Mesenchymal stem cell (in vitro differentiated cells and primary cell): Measurements from ENCODE around the gene FAM221B.

Source experiments
- DNase-seq: peaks from one replicate; pipeline ENCODE4 v3.0.0-alpha.2; 2013
- H2AFZ ChIP-seq: one replicate; pipeline ENCODE4 v1.6.1; 2013; ENCODE audit warnings: low read depth, mild to moderate bottlenecking, control low read depth, inconsistent platforms, low read length, moderate library complexity
- H2AK5ac ChIP-seq: 2 replicates; pipeline ENCODE4 v1.6.1; 2013; ENCODE audit warnings: low read length, moderate library complexity, mild to moderate bottlenecking, inconsistent platforms; ENCODE audit not compliant: severe bottlenecking
- H2BK120ac ChIP-seq: one replicate; pipeline ENCODE4 v1.6.1; 2013; ENCODE audit warnings: low read depth, mild to moderate bottlenecking, inconsistent platforms, low read length, moderate library complexity
- H2BK12ac ChIP-seq, 2 experiments: one replicate each; pipeline ENCODE4 v1.6.1; 2013; ENCODE audit warnings: inconsistent platforms in 2 of 2, low read length in 2 of 2, mild to moderate bottlenecking in 2 of 2, moderate library complexity in 2 of 2, control low read depth in 1 of 2
- H2BK15ac ChIP-seq: one replicate; pipeline ENCODE4 v1.6.1; 2013; ENCODE audit warnings: mild to moderate bottlenecking, low read depth, inconsistent platforms; ENCODE audit not compliant: poor library complexity, severe bottlenecking
- H2BK5ac ChIP-seq: 2 replicates; pipeline ENCODE4 v1.6.1; 2013; ENCODE audit warnings: low read depth, mild to moderate bottlenecking, low read length, control low read depth, inconsistent platforms; ENCODE audit not compliant: poor library complexity, severe bottlenecking
- H3K14ac ChIP-seq, 2 experiments: one replicate each; pipeline ENCODE4 v1.6.1; 2013; ENCODE audit warnings: inconsistent platforms in 2 of 2, low read length in 2 of 2, control low read depth in 1 of 2, mild to moderate bottlenecking in 1 of 2, moderate library complexity in 1 of 2
- H3K18ac ChIP-seq, 2 experiments: one replicate each; pipeline ENCODE4 v1.6.1; 2013; ENCODE audit warnings: inconsistent platforms in 2 of 2, low read length in 2 of 2, control low read depth in 1 of 2, low read depth in 1 of 2, mild to moderate bottlenecking in 1 of 2
- H3K23ac ChIP-seq, 2 experiments: one replicate each; pipeline ENCODE4 v1.6.1; 2013; ENCODE audit warnings: inconsistent platforms in 2 of 2, low read length in 2 of 2, mild to moderate bottlenecking in 2 of 2, moderate library complexity in 2 of 2, control low read depth in 1 of 2
- H3K27ac ChIP-seq: 2 replicates; pipeline ENCODE4 v1.5.1; 2013; ENCODE audit warnings: mild to moderate bottlenecking, moderate library complexity, low read length, control low read depth, inconsistent platforms; ENCODE audit not compliant: poor library complexity, severe bottlenecking
- H3K27me3 ChIP-seq, 2 experiments: 2 replicates each; pipeline versions ENCODE4 v1.6.1 to v1.7.0; 2013; ENCODE audit warnings: low read length in 2 of 2, mild to moderate bottlenecking in 2 of 2, moderate library complexity in 2 of 2, control low read depth in 1 of 2, inconsistent platforms in 1 of 2; ENCODE audit not compliant: control insufficient read depth in 1 of 2, insufficient read depth in 1 of 2
- H3K36me3 ChIP-seq, 2 experiments: 2 replicates each; pipeline versions ENCODE4 v1.6.1 to v1.7.0; 2013; ENCODE audit warnings: low read length in 2 of 2, control low read depth in 1 of 2, inconsistent platforms in 1 of 2, low read depth in 1 of 2, mild to moderate bottlenecking in 1 of 2; ENCODE audit not compliant: insufficient read depth in 2 of 2, control insufficient read depth in 1 of 2
- H3K4ac ChIP-seq, 2 experiments: one replicate each; pipeline ENCODE4 v1.6.1; 2013; ENCODE audit warnings: inconsistent platforms in 2 of 2, low read length in 2 of 2, mild to moderate bottlenecking in 2 of 2, moderate library complexity in 2 of 2, control low read depth in 1 of 2, low read depth in 1 of 2
- H3K4me1 ChIP-seq: 2 replicates; pipeline ENCODE4 v1.6.1; 2013; ENCODE audit warnings: low read depth, low read length, control low read depth; ENCODE audit not compliant: control insufficient read depth, insufficient read depth
- H3K4me2 ChIP-seq: 2 replicates; pipeline ENCODE4 v1.6.1; 2013; ENCODE audit warnings: low read length, mild to moderate bottlenecking, inconsistent platforms; ENCODE audit not compliant: poor library complexity, severe bottlenecking
- H3K4me3 ChIP-seq, 2 experiments: 2 replicates each; pipeline versions ENCODE4 v1.5.1 to v1.7.0; 2013; ENCODE audit warnings: low read length in 2 of 2, mild to moderate bottlenecking in 2 of 2, control low read depth in 1 of 2, low read depth in 1 of 2; ENCODE audit not compliant: insufficient read depth in 1 of 2
- H3K79me1 ChIP-seq: replicated peaks from 2 replicates; pipeline ENCODE4 v1.6.1; 2013; ENCODE audit warnings: mild to moderate bottlenecking, control low read depth, low read length, inconsistent platforms; ENCODE audit not compliant: poor library complexity, severe bottlenecking
- H3K9ac ChIP-seq: 2 replicates; pipeline ENCODE4 v1.7.0; 2013; ENCODE audit warnings: mild to moderate bottlenecking, low read length, moderate library complexity
- H3K9me3 ChIP-seq: 2 replicates; pipeline ENCODE4 v1.7.0; 2013; ENCODE audit warnings: mild to moderate bottlenecking, low read length; ENCODE audit not compliant: control insufficient read depth
- H4K8ac ChIP-seq: one replicate; pipeline ENCODE4 v1.6.1; 2013; ENCODE audit warnings: inconsistent platforms, mild to moderate bottlenecking, low read length, moderate library complexity
- H4K91ac ChIP-seq: one replicate; pipeline ENCODE4 v1.6.1; 2013; ENCODE audit warnings: mild to moderate bottlenecking, low read length, inconsistent platforms
- WGBS: methylation state at CpG from one replicate; pipeline ENCODE4 v1.1.7; 2013; ENCODE audit warnings: mixed read lengths; 5-methylcytosine and 5-hydroxymethylcytosine counted together

FAM221B gene

GRCh38 chr9:35834260-35835215 is 6.0 kb upstream of the FAM221B start:
- WGBS = 89% methylated on average over 14 of the region's 14 CpGs
- peak overlapping the region; percentile 37 for H4K91ac ChIP-seq
- H3K79me1 ChIP-seq = peaks cover 12% of the 10 kb centered on the region
- H2BK12ac ChIP-seq = no peak overlapping the region
- no peak overlapping the region for H2BK5ac ChIP-seq
- H3K9ac ChIP-seq = peak overlapping the region; percentile 9
- H3K27me3 ChIP-seq = no peaks in the 10 kb centered on the region
- H2BK15ac ChIP-seq = no peak overlapping the region
- peaks cover 14% of the 10 kb centered on the region for H3K4me1 ChIP-seq
- no peaks in the 10 kb centered on the region for H3K9me3 ChIP-seq
- H2AK5ac ChIP-seq = no peak overlapping the region
- H2AFZ ChIP-seq = no peak overlapping the region
- H3K23ac ChIP-seq = no peak overlapping the region
- peak overlapping the region in 1 of 2 experiments; percentile 11 for H3K4me3 ChIP-seq
- H3K4ac ChIP-seq = no peak overlapping the region
- no peak for DNase-seq
- peak overlapping the region; percentile 12 for H4K8ac ChIP-seq
- no peak overlapping the region for H2BK120ac ChIP-seq
- no peak overlapping the region for H3K18ac ChIP-seq
- no peak overlapping the region for H3K14ac ChIP-seq
- peaks cover 3 to 10% of the 10 kb centered on the region in 2 experiments for H3K36me3 ChIP-seq
- H3K27ac ChIP-seq = no peak overlapping the region
- H3K4me2 ChIP-seq = no peak overlapping the region

- H3K18ac ChIP-seq = no peak overlapping the region
- no peak overlapping the region for H2AK5ac ChIP-seq
- H2BK120ac ChIP-seq = no peak overlapping the region
- no peak for DNase-seq
- H3K4me3 ChIP-seq = no peak overlapping the region
- no peak overlapping the region for H2BK15ac ChIP-seq
- H3K23ac ChIP-seq = no peak overlapping the region
- H3K36me3 ChIP-seq = peaks cover 3 to 10% of the 10 kb centered on the region in 2 experiments
- no peak overlapping the region for H3K14ac ChIP-seq
- no peak overlapping the region for H2BK12ac ChIP-seq
- peaks cover 21% of the 10 kb centered on the region for H3K4me1 ChIP-seq
- WGBS = 95% methylated on average over 4 of the region's 5 CpGs
- H3K27ac ChIP-seq = no peak overlapping the region
- peaks cover 14% of the 10 kb centered on the region for H3K79me1 ChIP-seq
- H3K4me2 ChIP-seq = no peak overlapping the region
- H4K91ac ChIP-seq = no peak overlapping the region
- no peak overlapping the region for H3K4ac ChIP-seq
- H3K27me3 ChIP-seq = no peaks in the 10 kb centered on the region
- no peak overlapping the region for H4K8ac ChIP-seq
- no peak overlapping the region for H2AFZ ChIP-seq
- no peak overlapping the region for H3K9ac ChIP-seq
- H3K9me3 ChIP-seq = no peaks in the 10 kb centered on the region
- H2BK5ac ChIP-seq = no peak overlapping the region
Observed at GRCh38 chr9:35832814-35833213, 4.3 kb upstream of the FAM221B start.

GRCh38 chr9:35831040-35831439 is 2.5 kb upstream of the FAM221B start:
- no peak overlapping the region for H2AFZ ChIP-seq
- H2BK5ac ChIP-seq = no peak overlapping the region
- H3K4me2 ChIP-seq = no peak overlapping the region
- 82% methylated on average over 4 of the region's 4 CpGs for WGBS
- H2BK12ac ChIP-seq = no peak overlapping the region
- no peak overlapping the region for H2AK5ac ChIP-seq
- H3K36me3 ChIP-seq = peaks cover 3 to 10% of the 10 kb centered on the region in 2 experiments
- no peak overlapping the region for H4K8ac ChIP-seq
- no peak overlapping the region for H3K14ac ChIP-seq
- H3K4ac ChIP-seq = no peak overlapping the region
- peak overlapping the region; percentile 16 for H4K91ac ChIP-seq
- no peak overlapping the region for H3K27ac ChIP-seq
- H3K18ac ChIP-seq = no peak overlapping the region
- H3K9ac ChIP-seq = no peak overlapping the region
- H2BK15ac ChIP-seq = no peak overlapping the region
- H3K4me1 ChIP-seq = peaks cover 23% of the 10 kb centered on the region
- no peak overlapping the region for H3K4me3 ChIP-seq
- no peak for DNase-seq
- H3K9me3 ChIP-seq = no peaks in the 10 kb centered on the region
- no peak overlapping the region for H2BK120ac ChIP-seq
- H3K27me3 ChIP-seq = no peaks in the 10 kb centered on the region
- no peak overlapping the region for H3K23ac ChIP-seq
- H3K79me1 ChIP-seq = peaks cover 14% of the 10 kb centered on the region

GRCh38 chr9:35829764-35830096 is 1.2 kb upstream of the FAM221B start:
- H3K27ac ChIP-seq = no peak overlapping the region
- H3K9ac ChIP-seq = peak overlapping the region; percentile 94
- H3K18ac ChIP-seq = peak overlapping the region; percentile 52 to 63
- no peak for DNase-seq
- peak overlapping the region; percentile 20 for H4K8ac ChIP-seq
- H2BK12ac ChIP-seq = no peak overlapping the region
- H2BK5ac ChIP-seq = no peak overlapping the region
- H3K36me3 ChIP-seq = peaks cover 0 to 2% of the 10 kb centered on the region in 2 experiments
- H2BK120ac ChIP-seq = no peak overlapping the region
- no peak overlapping the region for H2BK15ac ChIP-seq
- H3K4me2 ChIP-seq = peak overlapping the region; percentile 73
- 75% methylated on average over 2 of the region's 2 CpGs for WGBS
- peak overlapping the region; percentile 75 to 80 for H3K4me3 ChIP-seq
- H2AK5ac ChIP-seq = no peak overlapping the region
- peak overlapping the region in 1 of 2 experiments; percentile 87 for H3K23ac ChIP-seq
- H3K4ac ChIP-seq = peak overlapping the region; percentile 50 to 62
- H3K9me3 ChIP-seq = no peaks in the 10 kb centered on the region
- peaks cover 14% of the 10 kb centered on the region for H3K79me1 ChIP-seq
- H3K27me3 ChIP-seq = no peaks in the 10 kb centered on the region
- peak overlapping the region in 1 of 2 experiments; percentile 94 for H3K14ac ChIP-seq
- peak overlapping the region; percentile 52 for H4K91ac ChIP-seq
- H3K4me1 ChIP-seq = peaks cover 23% of the 10 kb centered on the region
- H2AFZ ChIP-seq = peak overlapping the region; percentile 48
